DMS53 treated with DMSO at 0.1 percent for 48 hours (cell line): Measurements from ENCODE around the gene ADAMTSL2.
"Not testable (repeated sequence)": the region's sequence is repeated elsewhere in the genome, so short reads cannot be mapped to it uniquely, and the experiment has no call there.

ENCODE experiments used
- DNase-seq: peaks from one replicate; lab custom pipeline; 2025; ENCODE audit not compliant: unreplicated experiment; lab: John Stamatoyannopoulos, UW

The ADAMTSL2 gene

DNA sequence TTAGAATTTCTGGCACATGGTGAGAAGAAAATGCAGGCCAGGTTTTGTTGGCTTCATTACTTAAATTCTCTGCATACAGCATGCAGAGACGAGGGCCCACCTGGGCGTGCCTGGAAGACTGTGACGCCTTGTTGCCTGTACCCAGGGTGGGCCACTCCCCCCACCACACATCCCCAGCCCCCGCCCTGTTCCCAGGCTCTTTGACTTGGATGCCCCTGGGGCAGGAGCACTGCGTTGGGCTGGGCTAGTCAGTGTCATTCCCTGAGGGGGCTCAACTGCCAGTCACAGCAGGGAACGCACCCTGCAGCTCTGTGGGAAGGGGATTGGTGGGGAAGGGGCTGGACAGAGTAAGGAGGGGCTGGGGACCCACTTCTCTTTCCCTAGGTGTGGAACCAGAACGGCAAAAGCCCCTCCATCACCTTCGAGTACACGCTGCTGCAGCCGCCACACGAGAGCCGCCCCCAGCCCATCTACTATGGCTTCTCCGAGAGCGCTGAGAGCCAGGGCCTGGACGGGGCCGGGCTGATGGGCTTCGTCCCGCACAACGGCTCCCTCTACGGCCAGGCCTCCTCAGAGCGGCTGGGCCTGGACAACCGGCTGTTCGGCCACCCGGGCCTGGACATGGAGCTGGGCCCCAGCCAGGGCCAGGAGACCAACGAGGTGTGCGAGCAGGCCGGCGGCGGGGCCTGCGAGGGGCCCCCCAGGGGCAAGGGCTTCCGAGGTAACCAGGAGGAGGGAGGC is 19.6 kb downstream of the ADAMTSL2 start:
- DNase-seq, result no peak

DNA sequence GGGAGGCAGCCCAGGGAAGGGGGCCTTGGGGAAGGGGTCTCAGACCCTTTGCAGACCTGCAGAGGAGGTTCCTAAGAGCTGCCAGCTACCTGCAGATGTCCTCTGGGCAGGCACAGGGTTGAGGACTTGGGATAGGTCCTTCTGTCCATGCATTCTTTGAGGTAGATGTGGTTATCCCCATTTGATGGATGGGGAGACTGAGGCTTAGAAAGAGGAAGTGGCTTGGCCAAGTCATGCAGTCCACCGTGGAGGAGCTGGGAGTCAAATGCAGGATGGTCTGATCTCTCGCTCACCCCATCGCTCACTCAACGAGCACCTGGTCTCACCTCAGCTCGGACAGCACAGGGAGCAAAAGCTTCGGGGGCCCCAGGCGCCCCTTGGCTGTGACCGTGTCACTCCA is 20.2 kb downstream of the ADAMTSL2 start:
- no peak for DNase-seq

DNA sequence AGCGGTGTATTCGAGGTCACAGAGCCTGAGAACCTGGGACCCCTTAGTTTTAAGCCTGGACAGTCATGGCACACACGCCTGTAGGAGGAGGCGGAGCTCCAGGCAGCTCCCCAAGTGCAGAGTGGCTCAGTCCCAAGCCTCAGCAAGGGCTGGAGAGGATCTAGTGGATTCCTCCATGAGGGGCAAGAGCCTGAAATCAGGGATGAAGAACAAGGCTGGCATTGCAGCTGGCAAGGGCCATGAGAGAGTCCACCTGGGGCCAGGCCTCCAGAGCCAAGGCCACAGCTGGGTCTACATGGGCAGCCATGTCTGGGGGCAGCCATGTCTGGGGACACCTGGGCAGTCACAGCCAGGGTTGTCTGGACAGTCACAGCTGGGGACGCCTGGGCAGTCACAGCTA is 21.9 kb downstream of the ADAMTSL2 start:
- no peak for DNase-seq

DNA sequence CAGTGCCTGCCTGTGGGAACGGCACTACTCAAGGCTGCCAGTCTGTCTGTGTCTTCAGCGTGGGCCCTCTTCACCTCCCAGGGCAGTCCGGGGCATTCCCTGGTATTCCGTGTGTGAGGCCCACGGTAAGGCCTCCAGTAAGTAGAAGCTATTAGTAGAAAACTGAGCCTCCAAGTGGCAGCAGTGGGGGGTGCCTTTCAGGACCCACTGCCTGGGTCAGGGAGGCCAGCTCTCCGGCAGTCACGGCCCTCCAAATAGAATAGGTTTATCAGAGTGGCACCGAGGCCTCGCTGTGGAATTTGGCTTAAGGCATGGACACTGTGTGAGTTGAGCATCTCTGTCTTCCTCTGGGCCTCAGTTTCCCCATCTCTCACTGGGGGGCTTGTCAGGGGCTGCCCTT is 23.1 kb downstream of the ADAMTSL2 start:
- DNase-seq, result no peak

DNA sequence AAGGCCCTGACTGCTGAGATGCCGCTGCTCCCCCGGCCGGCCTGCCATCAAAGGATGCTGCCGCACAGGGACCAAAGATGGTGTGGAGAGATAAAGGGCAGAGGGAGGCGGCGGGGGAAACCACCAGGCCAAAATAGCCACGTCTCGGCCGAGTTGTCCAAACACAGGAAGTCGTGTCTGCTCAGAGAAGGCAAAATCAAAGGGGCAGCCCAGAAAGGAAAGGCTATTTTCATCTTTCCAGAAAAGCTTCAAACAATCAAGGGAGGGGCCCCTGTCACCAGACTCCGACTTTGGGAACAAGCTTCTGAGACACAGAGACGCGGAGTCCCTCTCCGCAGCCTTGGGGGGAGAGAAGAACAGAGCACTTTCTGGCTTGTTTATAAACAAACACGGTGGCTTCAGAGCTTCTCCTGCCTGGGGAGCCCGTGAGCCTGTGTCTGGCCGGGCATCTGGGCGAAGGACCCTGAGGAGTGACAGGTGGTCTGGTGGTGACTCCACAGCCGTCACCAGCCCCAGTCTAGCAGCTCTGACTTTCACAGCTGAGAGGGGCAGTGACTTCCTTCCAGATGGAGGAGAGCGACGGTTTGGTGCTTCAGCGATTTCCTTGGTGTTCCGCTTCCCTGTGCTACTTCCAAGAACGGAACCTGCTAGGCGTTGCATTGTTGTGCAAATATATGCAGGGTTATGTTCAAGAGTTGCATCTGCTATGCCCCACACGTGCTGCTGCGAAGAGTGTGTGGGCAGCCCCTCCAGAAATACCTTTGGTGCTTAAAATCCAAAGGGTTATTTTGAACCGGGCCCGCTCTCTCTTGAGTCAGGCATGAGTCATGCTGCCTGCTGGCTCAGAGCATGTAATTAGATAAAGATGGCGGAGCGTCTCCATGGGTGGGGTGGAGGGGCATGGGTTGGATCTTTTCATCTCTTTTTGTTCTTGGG is 24.0 kb downstream of the ADAMTSL2 start:
- no peak for DNase-seq

DNA sequence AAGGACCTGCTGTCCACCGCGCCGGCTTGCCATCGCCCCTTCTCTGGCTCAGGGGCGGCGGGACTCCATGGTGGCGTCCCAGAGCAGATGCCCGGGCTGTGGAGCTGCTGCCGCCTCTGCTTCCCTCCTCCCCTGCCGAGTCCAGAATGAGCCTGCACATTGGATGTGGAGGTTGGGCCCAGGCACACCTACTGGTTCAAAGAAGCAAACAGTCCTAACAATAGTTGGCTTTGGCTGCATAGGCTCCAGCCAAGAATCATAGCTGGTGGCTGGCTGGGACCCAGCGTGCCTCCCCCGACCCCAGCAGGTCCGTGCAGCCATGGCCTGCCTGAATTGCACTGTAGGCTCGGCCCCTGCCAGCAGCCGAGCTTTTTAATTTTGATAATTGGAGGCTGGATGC is 25.8 kb downstream of the ADAMTSL2 start:
- DNase-seq, result no peak

DNA sequence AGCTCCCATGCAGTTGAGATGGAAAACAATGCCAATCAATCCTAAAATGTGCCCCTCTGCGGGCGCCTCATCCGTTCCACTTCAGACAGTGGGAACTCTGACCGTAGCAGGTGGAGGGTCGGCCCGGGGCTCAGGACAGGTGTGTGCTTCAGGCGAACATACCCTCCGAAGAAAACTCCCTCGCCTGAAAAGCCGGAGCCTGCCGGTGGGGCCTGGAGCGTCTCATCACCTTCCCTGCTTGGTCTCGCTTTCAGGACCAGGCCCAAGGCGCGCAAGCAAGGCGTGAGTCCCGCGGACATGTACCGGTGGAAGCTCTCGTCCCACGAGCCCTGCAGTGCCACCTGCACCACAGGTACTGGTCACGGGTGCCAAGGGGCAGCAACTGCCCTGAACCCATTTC is 26.4 kb downstream of the ADAMTSL2 start:
- DNase-seq, result no peak

DNA sequence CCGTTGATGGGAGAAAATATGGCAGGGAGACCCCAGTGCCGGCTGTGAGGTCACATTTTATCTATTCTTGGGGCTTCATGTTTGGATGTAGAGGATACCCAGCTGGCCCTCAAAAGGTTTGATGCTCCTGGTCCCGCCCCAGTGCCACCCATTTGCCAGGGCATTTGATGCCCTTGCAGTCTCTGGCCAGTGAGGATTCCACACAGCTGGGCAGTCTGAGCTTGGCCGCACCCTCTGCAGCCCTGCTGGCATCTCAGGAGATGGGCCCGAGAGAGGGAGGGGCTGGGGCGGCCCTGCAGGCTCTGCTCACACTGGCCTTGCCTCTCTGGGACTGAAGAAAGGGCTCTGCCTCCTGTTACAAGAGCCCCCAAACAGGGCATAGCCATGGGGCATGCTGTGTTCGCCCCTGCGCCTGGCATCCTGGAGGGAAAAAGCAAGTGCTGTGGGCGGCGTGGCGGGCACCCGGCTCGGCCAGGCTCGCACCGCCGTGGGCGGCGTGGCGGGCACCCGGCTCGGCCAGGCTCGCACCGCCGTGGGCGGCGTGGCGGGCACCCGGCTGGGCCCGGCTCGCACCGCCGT is 27.6 kb downstream of the ADAMTSL2 start:
- no peak for DNase-seq

DNA sequence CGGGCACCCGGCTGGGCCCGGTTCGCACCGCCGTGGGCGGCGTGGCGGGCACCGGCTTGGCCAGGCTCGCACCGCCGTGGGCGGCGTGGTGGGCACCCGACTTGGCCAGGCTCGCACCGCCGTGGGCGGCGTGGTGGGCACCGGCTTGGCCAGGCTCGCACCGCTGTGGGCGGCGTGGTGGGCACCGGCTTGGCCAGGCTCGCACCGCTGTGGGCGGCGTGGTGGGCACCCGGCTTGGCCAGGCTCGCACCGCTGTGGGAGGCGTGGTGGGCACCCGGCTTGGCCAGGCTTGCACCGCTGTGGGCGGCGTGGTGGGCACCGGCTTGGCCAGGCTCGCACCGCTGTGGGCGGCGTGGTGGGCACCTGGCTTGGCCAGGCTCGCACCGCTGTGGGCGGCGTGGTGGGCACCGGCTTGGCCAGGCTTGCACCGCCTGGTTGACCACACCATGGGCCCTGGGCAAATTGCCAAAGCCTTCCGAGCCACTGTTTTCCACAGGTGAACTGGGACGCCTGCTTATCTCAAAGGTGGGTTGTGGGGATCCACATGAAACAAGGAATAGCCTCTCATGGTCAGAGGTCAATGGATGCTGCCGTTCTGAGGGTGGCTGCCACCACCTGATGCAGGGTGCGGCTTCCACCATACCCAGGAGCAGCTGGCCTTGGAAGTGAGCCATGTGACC is 28.2 kb downstream of the ADAMTSL2 start:
- DNase-seq, result no peak

DNA sequence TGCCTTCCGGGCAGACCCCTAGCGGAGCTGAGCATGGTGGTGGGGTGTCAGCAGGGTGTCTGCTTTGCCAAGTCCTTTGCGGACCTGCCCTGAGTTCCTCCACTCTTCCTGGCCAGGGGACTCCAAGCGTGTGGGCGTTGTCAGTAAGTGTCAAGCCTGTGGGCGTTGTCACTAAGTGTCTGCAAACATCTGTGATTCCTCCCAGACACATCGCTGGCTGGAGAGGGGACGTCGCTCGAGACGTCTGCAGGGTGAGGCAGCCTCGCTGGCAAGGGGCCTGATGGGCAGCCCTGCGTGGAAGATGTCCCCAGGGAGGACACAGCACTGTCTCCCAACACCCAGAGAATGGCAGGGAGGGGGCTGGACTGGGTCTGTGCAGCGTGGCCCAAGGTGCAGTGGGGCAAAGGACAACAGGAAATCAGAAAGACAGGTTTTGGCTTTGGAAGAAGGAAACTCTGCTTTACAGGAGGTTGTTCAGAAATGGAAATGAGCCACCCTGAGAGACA is 28.8 kb downstream of the ADAMTSL2 start:
- no peak for DNase-seq

DNA sequence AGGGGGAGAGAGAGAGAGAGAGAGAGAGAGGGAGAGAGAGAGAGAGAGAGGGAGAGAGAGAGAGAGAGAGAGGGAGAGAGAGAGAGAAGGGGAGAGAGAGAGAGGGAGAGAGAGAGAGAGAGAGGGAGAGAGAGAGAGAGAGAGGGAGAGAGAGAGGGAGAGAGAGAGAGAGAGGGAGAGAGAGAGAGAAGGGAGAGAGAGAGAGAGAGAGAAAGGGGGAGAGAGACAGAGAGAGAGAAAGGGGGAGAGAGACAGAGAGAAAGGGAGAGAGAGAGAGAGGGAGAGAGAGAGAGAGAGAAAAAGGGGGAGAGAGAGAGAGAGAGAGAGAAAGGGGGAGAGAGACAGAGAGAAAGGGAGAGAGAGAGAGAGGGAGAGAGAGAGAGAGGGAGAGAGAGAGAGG is 29.3 kb downstream of the ADAMTSL2 start:
- DNase-seq, result not testable (repeated sequence)

DNA sequence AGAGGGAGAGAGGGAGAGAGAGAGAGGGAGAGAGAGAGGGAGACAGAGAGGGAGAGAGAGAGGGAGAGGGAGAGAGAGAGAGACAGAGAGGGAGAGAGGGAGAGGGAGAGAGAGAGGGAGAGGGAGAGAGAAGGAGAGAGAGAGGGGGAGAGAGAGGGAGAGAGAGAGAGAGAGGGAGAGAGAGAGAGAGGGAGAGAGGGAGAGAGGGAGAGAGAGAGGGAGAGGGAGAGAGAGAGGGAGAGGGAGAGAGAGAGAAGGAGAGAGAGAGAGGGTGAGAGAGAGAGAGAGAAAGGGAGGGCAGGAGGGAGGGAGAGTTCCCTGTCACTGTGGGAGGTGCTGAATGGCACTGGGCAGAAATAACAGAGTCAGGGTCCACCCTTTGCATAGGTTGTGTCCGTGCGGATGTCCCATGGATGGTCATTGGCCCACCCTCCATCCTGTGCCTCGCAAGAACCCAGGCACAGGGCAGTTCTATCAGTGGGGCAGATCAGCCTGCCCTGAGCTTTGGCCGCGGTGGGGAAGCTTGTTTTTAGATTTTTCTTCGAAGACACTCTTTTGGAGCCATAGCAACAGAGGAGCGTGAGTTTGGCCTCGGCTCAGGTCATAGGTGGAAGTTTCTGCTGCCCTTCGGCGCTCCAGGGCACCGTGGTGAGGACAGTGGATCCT is 30.1 kb downstream of the ADAMTSL2 start:
- DNase-seq, result no peak

DNA sequence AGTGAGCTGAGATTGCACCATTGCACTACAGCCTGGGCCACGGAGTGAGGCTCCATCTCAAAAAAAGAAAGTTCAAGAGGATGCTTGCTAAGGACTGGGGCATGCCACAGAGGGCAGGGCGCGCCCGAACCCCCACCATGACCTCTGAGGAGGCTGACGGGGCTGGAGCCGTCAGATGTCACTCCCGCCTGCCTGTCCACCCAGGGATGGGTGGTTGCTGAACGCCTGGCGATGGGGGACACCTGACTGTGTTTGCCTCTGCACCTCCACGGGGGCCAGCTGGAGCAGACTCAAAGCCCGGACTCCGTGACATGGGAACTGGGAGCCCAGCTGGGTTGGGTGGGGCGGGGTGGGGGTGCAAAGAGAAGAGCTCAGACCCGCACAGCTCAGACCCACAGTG is 31.9 kb downstream of the ADAMTSL2 start:
- no peak for DNase-seq

DNA sequence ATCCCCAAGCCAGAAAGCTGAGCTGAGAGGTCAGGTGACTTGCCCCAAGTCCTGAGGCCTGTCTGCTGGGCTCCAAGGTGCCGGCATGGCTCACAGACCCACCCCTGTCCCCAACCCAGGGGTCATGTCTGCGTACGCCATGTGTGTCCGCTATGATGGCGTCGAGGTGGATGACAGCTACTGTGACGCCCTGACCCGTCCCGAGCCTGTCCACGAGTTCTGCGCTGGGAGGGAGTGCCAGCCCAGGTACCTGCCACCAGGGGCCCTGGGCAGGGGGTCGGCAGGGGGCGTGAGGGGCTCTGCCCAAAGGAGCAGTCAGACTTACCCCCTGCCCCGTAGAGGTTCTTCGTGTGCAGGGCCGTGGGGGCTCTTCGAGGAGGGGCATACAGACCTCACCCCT is 32.3 kb downstream of the ADAMTSL2 start:
- no peak for DNase-seq

DNA sequence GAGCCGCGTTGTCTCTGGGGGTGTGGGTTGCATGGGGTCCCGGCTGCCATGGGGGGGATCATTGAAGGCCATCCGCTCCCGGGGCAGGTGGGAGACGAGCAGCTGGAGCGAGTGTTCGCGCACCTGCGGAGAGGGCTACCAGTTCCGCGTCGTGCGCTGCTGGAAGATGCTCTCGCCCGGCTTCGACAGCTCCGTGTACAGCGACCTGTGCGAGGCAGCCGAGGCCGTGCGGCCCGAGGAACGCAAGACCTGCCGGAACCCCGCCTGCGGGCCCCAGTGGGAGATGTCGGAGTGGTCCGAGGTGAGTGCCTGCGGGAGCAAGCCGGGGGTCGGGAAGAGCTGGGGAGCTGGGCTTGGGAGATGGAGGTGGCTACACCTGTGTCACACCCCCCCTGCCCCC is 33.7 kb downstream of the ADAMTSL2 start:
- no peak for DNase-seq

DNA sequence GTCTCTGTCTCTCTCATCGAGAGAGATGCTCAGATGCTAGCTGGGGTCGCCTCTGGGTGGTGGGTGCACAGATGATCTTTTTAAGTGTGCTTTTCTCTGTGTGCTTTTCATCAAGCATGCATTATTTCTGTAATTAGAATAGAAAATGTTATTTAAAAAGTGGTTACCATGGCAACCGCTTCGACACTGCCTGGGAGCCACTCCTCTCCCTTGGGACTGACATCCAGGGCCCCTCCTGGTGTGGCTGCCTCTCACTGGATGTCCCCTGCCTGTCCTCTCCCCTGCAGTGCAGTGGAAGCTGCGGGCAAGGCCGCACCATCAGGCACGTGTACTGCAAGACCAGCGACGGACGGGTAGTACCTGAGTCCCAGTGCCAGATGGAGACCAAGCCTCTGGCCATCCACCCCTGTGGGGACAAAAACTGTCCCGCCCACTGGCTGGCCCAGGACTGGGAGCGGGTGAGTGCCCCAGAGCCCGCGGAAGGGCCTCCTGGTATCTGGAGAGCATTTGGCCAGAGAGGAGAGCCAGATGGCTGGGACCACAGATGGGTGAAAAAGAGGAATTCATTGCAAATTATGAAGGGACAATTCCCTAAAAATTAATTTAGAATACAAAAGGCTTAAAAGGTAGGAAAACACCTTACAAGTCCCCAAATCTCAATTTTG is 34.7 kb downstream of the ADAMTSL2 start:
- DNase-seq, result no peak

DNA sequence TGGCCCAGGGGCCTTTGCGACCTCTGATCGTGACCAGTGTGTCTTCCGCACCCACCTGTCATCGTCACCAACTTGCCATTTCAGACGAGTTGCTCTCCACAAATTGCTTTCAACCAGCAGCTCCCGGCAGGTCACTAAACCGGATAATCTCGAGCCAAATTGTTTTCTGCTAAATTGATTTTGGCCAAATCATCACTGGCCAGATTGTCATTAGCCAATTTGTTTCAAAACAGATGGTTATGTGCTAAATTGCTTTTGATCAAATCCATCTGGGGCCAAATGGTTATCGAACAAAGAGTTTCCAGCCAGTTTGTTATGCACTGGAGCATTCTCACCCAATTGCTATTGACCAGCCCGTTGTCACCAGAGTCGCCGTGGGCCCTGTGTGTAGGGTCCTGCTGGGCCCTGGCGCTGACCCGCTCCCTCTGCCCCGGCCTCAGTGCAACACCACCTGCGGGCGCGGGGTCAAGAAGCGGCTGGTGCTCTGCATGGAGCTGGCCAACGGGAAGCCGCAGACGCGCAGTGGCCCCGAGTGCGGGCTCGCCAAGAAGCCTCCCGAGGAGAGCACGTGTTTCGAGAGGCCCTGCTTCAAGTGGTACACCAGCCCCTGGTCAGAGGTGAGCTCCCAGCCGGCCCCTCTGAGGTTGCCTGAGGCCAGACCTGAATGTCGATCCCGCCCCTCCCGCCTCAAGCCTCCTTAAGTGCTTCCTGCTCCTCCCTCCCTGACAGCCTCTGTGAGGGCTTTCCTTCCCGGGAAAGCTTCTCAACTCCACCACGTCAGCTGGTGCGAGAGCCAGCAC is 35.6 kb downstream of the ADAMTSL2 start:
- no peak for DNase-seq

DNA sequence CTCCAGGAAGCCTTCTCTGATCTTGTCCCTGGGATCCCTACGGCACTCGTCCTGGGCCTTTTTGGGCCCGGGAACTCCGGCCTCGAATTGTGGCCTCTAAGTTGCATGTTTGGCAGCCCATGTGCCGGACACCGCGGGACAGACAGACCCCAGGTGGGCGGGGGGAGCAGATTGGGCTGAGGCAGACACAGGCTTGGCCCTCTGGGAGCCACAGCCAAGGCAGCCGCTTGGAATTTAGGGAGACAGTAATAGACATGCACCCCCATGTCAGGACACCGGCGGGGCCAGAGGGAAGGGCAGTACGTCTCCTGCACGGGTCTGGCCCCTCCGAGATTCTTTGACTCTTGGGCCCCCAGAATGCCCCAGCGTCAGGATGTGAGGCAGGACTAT is 36.2 kb downstream of the ADAMTSL2 start:
- no peak for DNase-seq

DNA sequence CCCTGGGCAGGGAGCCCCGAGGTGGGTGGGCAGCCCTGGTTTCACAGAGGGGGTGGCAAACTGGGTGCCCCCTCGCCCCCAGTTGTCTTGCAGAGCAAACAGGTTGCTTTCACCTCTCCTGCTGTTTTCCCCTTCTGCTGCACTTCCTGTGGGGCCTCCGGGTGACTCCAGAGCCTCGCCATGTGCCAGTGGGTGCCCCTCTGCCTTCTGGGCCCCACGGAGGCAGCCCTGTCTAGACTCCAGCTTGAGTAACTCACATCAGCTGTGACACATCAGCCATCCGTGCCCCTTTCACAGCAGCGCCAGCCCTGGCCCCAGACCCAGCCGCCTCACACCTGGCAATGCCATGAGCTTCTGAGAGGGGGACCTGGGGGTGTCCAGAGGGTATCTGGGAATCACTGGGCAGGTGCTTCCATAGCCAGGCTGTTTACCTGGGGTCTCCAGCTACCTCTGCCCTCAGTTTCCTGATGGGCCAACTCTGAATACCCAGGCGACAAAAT is 36.9 kb downstream of the ADAMTSL2 start:
- no peak for DNase-seq
